ENCODE measurements around the gene OSTN. TPM values are rescaled to one million over a fixed set of nuclear protein-coding genes. Genes with fewer than 3 reads are reported as not detected.
"Not testable (repeated sequence)": the region's sequence is repeated elsewhere in the genome, so short reads cannot be mapped to it uniquely, and the experiment has no call there.

OSTN gene
- total RNA-seq, 1 experiment from 2014 or later: not detected

DNA sequence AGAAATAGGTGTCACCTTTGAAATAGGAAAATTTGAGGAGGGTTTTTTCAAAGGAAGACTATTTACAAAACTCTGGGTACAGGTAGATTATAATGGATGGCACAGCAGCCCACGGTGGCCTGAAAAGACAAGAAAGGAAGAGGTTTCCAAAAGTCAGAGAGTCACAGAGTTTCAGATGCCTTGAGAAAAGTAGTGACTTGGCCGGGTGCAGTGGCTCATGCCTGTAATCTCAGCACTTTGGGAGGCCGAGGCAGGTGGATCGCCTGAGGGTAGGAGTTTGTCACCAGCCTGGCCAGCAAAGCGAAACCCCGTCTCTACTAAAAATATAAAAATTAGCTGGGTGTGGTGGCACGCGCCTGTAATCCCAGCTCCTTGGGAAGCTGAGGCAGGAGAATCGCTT, 35.2 kb downstream of the OSTN start:
- no peak for DNase-seq (ENCODE audit: low read depth)

DNA sequence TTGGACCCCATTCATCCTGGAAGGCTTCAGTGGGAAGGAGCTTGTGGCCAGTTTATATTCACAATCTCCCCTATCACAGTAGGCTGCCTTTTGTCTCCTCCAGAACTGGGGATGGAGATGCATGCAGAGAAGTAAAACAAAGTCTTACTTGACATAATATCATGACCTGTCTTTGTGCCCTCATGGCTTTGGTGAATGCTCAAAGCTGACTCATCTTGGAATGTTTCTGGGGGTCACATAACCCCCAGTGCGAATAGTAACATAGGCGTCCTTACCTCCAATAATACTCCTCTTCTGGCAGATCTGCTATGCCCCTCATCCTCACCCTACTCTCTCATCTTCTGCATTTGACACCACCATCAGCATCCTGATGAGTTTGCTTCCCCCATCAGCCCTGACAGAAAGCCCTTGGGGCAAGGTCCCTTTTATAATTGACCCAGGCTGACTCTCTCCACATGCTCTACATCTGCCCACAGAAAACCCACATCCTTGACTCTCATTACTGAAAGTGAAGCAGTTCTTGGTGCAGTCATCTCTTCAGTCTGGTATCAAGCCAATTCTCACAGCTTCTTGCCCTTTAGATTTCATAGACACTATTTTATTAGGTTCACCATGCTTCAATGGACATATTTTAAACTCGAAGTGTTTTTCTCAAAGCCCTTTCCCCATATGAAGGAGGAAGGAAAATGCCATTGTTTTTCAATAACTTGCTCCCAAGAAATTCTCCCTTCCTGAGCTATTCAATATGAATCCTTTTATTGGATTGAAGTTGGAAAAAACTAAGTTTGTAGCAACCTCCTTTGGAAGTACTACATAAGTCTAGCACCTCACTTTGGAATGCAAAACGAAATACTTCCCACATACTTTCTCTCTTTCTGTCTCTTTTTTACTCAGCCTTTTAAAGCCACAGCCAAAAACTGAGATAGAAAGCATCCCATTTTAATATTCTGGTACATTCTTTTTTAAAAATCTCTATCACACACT, 36.6 kb downstream of the OSTN start:
- DNase-seq (ENCODE audit: low read depth): peak; percentile 59

DNA sequence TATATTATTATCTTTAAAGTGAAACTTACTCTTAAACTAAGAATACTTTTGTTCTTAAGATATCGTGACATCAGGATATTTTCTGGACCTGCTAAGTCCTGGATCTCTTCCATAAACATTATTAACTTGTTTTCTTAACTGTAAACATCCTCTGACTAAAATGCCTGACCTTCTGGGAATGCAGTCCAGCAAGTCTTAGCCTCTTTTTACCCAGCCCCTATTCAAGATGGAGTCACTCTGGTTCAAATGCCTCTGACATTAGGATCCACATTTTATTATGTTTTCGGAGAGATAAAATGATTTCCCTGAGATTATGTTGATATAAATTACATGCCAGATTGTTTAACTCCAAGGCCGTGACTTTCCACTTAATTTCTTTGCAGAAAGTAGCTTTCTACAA, 37.6 kb downstream of the OSTN start:
- peak; percentile 23 for DNase-seq (ENCODE audit: low read depth)

DNA sequence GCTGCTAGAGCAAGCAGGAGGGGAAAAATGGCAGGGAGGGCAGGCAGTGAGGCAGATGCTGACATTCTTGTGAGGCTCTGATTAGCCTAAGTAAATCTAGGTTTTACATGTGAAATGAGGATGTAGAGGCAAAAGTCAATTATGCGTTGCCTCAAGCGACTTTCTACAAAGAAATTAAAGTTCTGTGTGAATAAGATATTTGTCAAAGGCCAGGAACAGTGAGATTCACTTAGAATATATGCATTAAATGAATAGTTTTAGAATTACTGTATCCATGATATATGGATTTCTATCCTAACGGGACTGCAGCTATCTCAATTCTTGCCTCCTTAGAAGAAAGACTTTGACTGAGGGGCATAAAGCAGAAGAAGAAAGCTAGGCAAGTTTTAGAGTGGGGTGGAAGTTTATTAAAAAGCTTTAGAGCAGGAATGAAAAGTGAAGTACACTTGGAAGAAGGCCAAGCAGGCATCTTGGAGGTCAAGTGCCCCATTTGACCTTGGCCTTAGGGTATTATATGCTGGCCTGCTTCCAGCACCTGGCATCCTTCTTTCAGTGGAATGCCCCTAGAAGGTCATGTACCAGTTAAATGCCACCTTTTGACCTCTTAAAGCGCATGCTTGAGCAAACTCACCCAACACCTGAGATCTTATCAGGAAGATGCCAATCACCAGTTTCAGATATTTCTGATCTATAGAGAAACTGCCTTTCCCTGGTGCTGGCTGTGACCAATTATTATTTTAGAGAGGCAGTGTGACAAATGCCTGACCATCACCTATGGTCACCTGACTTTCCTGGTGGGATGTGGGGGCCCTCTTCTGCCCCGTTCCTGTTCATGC, 38.2 kb downstream of the OSTN start:
- no peak for DNase-seq (ENCODE audit: low read depth)

DNA sequence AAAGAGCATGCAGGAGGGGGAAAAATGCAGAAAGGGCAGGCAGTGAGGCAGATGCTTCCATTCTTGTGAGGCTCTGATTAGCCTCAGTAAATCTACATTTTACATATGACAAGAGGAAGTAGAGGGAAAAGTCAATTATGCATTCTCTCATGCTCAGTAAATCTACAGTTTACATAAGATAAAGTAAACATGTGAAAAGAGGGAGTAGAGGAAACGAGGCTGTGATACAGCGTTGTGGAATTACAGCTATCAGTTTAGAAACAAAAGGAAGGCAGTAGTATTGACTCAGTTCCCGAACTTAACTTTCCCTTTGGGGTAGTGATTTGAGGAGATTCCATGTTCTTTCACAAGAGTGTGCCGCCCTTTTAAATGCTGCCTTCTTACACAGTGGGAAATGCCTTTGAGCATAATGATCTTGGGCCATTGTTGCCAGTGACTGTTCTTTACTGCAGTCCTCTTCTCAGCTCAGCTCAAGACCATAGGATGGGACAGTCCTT, 39.3 kb downstream of the OSTN start:
- no peak for DNase-seq (ENCODE audit: low read depth)

DNA sequence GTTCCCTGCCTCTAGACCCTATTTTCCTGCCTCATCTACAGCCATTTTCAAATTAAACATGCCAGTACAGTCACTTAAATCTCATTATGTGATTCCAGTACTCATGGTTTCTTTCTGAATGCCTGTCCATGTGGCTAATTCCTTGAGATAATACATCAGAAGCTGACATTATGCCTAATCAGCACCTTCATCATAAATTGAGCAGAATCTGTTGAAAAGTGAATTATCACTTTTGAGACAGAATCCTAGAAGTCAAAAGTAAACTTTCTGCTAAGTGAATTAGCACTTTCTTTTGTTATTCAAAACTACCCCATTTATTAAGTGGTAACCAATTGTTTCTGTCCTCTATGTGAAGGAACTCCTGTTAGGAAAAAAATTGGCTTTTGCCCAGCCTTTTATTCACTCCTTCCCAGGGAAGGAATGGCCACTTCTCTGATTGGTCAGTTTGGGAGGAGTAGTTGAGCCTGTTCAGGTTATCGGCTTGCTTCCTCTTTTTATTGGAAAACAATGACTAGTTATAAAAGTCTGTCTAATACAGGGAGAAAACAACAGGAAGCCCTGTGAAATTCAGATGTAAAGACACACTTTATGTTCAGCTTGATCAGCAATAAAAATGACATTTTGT, 40.5 kb downstream of the OSTN start:
- DNase-seq (ENCODE audit: low read depth): no peak

DNA sequence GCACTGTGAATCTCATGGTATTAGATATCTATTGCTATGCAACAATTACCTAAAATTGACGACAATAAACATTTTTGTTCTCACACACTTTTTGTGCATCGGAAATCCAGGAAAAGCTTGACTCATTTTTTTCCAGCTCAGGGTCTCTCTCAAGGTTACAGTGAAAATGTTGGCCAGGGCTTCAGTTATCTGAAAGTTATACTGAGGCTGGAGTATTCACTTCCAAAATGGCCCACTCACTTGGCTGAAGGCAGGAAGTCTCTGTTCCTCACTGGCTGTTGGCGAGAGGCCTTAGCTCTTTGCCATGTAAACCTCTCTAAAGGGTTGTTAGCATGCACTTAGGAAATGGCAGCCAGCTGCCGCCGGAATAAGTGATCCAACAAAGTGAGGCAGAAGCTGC, 41.4 kb downstream of the OSTN start:
- DNase-seq (ENCODE audit: low read depth): no peak

DNA sequence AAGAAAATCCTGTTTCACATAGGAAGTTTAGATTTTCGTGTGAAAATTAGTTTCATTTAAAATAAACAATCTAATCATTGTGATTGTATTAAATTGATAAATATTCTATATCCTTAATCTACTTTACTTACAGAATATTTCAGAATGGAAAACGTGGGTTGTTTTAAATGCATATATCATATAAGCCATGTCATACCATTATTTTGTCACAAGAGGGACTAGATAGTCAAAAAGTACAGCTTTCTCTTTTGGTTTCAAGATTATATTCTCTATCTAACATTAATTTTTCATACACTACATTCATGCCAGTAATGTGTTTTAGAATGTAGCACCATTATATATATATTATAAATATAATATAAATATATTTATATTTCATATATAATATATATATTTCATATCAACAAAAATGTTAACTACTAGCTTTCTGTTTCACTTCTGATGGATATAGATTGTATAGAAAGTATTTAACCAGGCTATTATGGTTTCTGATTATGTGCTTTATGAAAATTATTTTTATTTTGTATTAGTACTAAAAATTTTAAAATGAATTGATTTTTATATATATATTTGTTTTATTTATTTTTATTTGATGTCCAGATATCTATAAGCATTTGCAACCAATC, 45.3 kb downstream of the OSTN start:
- DNase-seq (ENCODE audit: low read depth): peak; percentile 26

DNA sequence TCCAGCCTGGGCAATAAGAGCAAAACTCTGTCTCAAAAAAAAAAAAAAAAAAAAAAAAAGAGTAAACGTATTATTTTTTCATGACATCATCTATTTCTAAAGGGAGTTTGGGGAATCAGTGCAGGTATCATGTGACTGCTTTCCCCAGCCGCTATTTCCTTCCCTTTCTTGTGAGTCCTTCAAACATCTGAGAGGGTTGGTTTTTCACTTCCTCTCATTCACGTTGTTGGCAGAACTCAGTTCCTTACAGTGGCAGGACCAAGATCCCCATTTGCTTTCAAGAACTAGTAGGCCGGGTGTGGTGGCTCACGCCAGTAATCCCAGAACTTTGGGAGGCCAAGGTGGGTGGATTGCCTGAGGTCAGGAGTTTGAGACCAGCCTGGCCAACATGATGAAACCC, 47.0 kb downstream of the OSTN start:
- not testable (repeated sequence) for DNase-seq (ENCODE audit: low read depth)

DNA sequence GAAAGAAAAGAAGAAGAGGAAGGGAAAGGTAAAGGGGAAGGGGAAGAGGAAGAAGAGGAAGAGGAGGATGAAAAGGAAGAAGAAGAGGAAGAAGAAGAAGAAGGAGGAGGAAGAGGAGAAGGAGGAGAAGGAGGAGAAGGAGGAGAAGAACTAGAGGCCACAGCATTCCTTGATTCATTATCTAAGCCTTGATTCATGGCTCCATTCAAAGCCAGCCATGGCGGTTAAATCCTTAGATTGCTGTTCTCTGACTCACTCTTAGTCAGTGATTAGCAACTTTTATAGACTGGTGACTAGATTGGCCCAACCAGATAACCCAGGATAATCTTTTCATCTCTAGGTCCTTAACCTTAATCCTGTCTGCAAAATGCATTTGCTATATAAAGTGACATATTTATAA, 47.6 kb downstream of the OSTN start:
- DNase-seq (ENCODE audit: low read depth): peak; percentile 71

DNA sequence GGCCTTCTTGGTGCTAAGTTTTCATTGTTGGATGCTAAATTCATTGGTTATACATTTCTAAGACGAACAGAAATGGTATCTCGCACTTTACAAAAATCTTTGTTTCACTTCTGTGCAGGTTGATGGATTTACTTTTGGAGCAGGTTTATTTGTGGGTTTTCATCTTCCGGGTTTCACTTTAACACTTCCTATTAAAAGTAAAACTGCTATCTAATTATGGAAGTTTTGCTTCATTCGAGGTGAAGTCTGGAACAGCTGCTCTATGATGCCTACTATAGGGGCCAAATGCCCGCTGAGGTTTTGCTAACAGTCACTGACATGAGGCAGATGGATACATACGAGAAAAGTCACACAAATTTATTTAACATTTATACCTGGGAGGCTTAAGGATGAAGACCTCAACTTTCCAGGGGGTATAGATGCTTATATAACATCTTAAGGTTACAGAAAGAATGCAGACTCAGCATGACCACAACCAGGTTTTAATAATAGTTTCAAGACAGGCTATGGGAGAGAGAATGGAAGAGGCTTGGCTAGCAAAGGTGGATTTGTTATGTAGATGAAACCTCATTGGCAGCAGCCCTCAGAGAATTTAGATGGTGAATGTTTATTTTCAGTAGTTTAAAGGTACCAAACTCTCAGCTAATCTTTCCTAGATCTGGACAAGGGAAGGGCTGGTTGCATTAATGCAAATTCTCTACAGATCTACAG, 54.2 kb downstream of the OSTN start:
- DNase-seq (ENCODE audit: low read depth): no peak

DNA sequence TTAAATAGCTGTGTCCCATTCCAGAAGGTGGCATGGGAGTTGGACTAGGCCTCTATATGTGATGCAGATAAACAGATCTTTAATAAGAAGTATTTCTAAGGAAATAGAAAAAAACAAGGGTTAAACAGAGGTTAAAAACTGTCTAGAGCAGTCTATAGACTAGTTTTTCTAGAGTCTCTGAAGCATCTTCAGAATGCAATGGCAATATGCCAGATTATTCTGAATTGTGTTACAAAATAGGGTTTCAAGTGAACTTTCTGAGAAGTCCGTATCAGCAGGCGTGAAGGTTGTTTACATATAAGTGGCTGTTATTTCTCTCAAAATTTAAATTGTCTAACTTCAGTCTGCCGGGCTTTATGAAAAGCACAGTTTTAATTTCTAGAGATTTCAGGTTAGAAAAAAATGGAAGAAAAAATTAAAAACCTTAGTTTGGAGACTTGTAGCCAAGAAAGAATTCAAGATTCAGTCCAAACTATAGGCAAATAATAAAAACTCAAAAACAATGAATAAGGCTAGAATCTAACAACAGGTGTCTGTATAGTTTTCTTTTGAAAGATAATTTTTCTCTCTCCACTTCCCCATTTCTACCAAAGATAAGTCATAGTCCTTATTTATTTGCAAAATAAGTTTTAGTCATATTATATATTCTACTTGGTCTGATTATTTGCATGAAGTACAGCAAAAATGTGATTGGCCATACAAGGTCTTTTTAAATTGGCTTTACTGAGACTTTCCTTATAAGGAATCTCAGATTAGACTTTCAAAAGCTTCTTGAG, 55.2 kb downstream of the OSTN start:
- no peak for DNase-seq (ENCODE audit: low read depth)

DNA sequence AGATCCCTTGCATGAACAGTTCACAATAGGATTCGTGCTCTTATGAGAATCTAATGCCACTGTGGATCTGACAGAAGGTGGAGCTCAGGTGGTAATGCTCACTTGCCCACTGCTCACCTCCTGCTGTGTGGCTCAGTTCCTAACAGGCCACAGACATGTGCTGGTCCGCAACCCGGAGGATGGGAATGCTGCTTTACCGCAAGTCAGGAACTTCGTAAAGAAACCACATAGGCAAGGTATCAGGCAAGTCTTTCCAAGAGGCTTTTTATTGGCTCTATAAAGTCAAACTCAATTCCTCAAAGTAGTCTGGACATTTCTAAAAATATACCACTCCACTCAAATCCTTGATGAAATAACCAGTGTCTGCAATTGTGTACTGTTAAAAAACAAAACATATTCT, 56.1 kb downstream of the OSTN start:
- DNase-seq (ENCODE audit: low read depth): no peak

DNA sequence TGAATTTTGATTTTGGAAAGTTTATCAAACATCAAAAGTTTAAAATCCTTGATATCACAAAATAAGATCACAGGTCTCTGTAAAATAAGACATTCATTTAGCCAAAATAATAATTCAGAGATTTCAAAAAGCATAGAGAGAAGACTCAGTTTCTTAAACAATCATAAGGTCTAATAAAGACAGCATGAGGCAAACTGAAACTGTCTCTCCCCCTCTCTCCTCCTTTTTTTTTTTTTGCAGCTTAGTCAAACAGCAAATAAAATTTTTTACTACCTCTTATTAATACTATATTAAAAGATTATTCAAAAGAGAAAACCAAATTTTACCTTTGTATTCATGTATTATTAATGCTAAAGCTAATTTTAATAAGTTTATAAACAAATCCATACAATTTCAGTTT, 57.4 kb downstream of the OSTN start:
- no peak for DNase-seq (ENCODE audit: low read depth)

DNA sequence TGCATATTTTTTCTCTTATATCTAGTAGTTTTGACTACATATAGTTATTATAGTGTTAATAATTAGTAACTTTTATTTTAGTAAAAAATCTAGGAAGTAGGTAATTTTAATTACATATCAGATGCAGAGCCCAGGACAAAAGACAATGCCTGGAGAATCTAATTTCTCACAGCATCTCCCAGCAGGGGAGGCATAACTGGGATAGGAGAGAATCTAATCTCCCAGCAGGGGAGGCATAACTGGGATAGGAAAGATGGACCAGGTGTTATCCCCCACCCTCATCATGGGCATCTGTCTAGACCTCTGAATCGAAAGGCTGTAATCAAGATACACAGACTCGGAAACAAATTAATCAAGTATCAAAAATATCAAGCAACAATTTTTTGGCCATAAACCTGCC, 58.2 kb downstream of the OSTN start:
- no peak for DNase-seq (ENCODE audit: low read depth)

DNA sequence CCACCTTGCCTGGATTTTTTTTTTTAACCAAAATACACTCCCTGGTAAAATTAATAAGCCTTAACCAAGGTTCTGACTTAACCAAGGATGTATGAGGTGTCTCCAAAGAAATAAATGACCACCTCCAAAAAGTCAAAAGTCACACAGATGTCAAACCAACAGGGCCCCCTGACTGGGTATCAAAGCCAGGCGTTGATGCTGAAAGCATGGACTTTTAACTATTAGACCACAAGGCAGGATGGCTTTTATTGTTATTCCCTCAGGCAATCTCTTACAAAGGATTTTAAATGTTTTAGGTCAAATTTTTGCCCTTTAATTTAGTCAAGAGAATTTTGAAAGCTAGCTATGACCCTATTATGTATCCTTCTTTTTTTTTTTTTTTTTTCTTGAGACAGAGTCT, 60.4 kb downstream of the OSTN start:
- DNase-seq (ENCODE audit: low read depth): no peak

DNA sequence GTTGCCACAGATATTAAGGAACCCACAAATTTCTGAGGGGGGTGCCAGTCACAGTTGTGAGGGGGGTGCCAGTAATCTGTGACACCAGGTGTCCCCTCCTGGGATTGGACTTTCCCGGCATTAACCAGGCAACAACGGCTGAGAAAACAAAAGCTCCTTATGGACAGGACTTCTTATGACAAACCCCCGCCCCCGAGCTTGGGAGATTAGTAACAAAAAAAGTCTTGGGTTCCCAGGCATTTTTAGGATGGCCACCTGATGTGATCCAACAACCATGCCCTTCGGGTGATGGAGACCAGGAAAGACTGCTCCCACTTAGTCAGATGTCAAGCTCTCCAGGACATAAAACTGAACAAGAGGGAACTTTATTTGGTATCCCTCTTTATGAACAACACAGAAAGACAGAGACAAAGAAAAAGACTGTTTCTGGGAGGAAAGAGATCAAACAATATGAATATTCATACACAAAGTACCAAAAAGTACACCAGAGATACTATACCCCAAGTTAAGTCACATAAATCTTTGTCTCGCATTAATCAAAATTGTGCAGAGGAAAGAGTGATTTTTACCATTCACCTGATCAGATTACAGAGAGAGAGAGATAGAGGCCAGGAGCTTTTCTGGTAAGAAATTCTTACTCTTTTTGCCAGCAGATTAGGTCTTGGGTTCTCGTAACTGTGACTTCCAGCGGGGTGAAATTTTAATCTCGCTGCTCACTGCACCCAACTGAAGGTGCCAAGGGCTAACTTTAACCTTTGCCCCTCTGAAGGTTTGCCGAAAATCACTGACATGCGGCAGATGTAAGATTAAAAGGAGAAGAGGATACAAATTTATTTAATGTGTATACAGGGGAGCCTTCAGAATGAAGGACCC, 61.6 kb downstream of the OSTN start:
- no peak for DNase-seq (ENCODE audit: low read depth)

DNA sequence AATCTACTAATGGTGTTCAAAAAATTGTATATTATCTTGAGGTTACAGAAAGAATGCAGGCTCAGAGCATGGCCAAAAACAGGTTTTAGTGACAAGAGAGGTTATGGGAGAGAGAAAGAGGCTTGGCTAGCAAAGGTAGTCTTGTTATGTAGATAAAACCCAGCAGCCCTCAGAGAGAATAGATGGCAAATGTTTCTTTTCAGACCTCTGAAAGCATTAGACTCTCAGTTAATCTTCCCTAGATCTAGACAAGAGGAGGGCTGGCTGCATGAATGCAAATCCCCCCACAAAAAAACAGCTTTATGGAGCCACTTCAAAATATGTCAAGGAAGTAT, 62.2 kb downstream of the OSTN start:
- DNase-seq (ENCODE audit: low read depth): no peak

DNA sequence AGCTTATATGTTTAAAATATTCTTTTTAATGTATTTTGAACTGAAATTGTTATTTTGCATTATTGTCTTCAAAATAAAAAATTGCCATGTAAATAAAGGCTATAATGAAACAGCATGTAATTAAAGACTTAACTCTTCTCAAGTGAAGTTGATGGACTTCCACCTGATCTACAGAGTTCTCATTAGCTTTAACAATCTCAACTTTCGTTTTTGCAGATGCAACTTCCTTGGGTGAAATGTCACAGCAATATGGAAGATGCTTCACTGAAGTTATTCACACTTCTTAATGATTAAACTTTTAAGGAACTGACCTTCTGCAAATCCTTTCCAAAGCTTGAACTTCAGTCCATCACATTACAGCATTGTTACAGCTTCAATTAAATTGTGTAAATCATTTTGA, 63.6 kb downstream of the OSTN start:
- DNase-seq (ENCODE audit: low read depth): no peak
